Suprapubic skin (tissue), 4 donors: ENCODE measurements around the gene ZNF691. TPM values are rescaled to one million over a fixed set of nuclear protein-coding genes. Genes with fewer than 3 reads are reported as not detected.

Experiments
- DNase-seq, 2 donors: peaks; one replicate each; pipeline ENCODE4 v3.0.0-alpha.2; 2019; ENCODE audit warnings: low spot score in 2 of 2
- H3K27ac ChIP-seq: fragments of 200-600 bp; sonication (generic); one replicate; pipeline ENCODE4 v1.5.1; 2019
- H3K27me3 ChIP-seq: fragments of 200-600 bp; sonication (generic); one replicate; pipeline ENCODE4 v1.5.1; 2019
- H3K36me3 ChIP-seq: fragments of 200-600 bp; sonication (generic); one replicate; pipeline ENCODE4 v1.5.1; 2019
- H3K4me1 ChIP-seq: fragments of 200-600 bp; sonication (generic); one replicate; pipeline ENCODE4 v1.5.1; 2019
- H3K4me3 ChIP-seq: fragments of 200-600 bp; sonication (generic); one replicate; pipeline ENCODE4 v1.5.1; 2019; ENCODE audit warnings: mild to moderate bottlenecking
- H3K9me3 ChIP-seq: fragments of 200-600 bp; sonication (generic); one replicate; pipeline ENCODE4 v1.5.1; 2019
- CTCF ChIP-seq, 2 donors: fragments of 200-600 bp in 1 of 2; fragments of 450-650 bp in 1 of 2; sonication (generic) in 1 of 2; IDR thresholded peaks; one replicate each; pipeline ENCODE4 v1.5.1; 2016 to 2019; ENCODE audit warnings: antibody characterized with exemption in 2 of 2, mild to moderate bottlenecking in 1 of 2, moderate library complexity in 1 of 2
- EP300 ChIP-seq: sonication (generic); formaldehyde crosslinking; IDR thresholded peaks from one replicate; pipeline ENCODE4 v1.6.1; 2017; ENCODE audit warnings: antibody characterized with exemption
- POLR2A ChIP-seq, 2 donors: fragments of 450-650 bp; IDR thresholded peaks; one replicate each; pipeline ENCODE4 v1.6.1; 2017; ENCODE audit warnings: antibody characterized with exemption in 2 of 2, mild to moderate bottlenecking in 2 of 2, moderate library complexity in 2 of 2
- POLR2AphosphoS5 ChIP-seq, 3 donors: sonication (generic); formaldehyde crosslinking; IDR thresholded peaks; one replicate each; pipeline ENCODE4 v1.6.1; 2017; ENCODE audit warnings: antibody characterized with exemption in 3 of 3
- WGBS: methylation state at CpG from one replicate; pipeline ENCODE4 v1.1.5; 2018; 5-methylcytosine and 5-hydroxymethylcytosine counted together
- total RNA-seq, 4 donors: library from RNA; depleted of rRNA; stranded (reverse); fragments of >200 nt; gene quantifications; one replicate each; pipeline ENCODE4 v1.1.0, GENCODE V29; 2016

The ZNF691 gene
- 10 to 100 TPM in 3 of 4 donors, 1 to 10 TPM in 1; 6.5 to 15.4 (median 12.1) TPM for total RNA-seq

GRCh38 chr1:42846257-42847110 is at the start of gene ZNF691:
Gene ZNF691, plus strand, starts transcription at chr1:42846613. Its CDS starts 3,046 bp downstream, at chr1:42849659.
- Histone ChIP-seq H3K27me3 (no peaks in the 10 kb centered on the region), H3K9me3 (no peaks in the 10 kb centered on the region), H3K4me1 (peaks cover 15% of the 10 kb centered on the region), H3K36me3 (peaks cover 24% of the 10 kb centered on the region), H3K27ac (peak within 1 kb of the TSS; percentile 67), H3K4me3 (peak within 1 kb of the TSS; percentile 92)
- TF ChIP-seq POLR2AphosphoS5 (IDR thresholded peaks at IDR 0.05) = peak in 1 of 3 donors; percentile 38
- peak in 1 of 2 donors; percentile 48 for TF ChIP-seq CTCF (IDR thresholded peaks at IDR 0.05)
- TF ChIP-seq POLR2A (IDR thresholded peaks at IDR 0.05) = no peak
- peak; percentile 95 to 96 for DNase-seq
- 1% methylated on average over 25 of the region's 50 CpGs for WGBS

GRCh38 chr1:42797414-42797813 is 49.0 kb upstream of the ZNF691 start:
- DNase-seq = no peak
- no peaks in the 10 kb centered on the region for H3K4me1 ChIP-seq
- H3K27me3 ChIP-seq = no peaks in the 10 kb centered on the region
- 86% methylated on average over 3 of the region's 3 CpGs for WGBS
- H3K4me3 ChIP-seq = no peak overlapping the region
- no peak overlapping the region for H3K27ac ChIP-seq
- H3K9me3 ChIP-seq = no peaks in the 10 kb centered on the region
- no peaks in the 10 kb centered on the region for H3K36me3 ChIP-seq
- TF ChIP-seq CTCF (IDR thresholded peaks at IDR 0.05) (no peak), POLR2A (IDR thresholded peaks at IDR 0.05) (no peak), EP300 (no peak), POLR2AphosphoS5 (IDR thresholded peaks at IDR 0.05) (no peak)

GRCh38 chr1:42797979-42798378 is 48.4 kb upstream of the ZNF691 start:
- H3K4me3 ChIP-seq = no peak overlapping the region
- H3K27me3 ChIP-seq = no peaks in the 10 kb centered on the region
- no peaks in the 10 kb centered on the region for H3K9me3 ChIP-seq
- WGBS = 76% methylated on average over 5 of the region's 5 CpGs
- TF ChIP-seq POLR2AphosphoS5 (IDR thresholded peaks at IDR 0.05) (no peak), POLR2A (IDR thresholded peaks at IDR 0.05) (no peak), EP300 (no peak), CTCF (IDR thresholded peaks at IDR 0.05) (no peak)
- no peak overlapping the region for H3K27ac ChIP-seq
- H3K4me1 ChIP-seq = no peaks in the 10 kb centered on the region
- no peak for DNase-seq
- H3K36me3 ChIP-seq = no peaks in the 10 kb centered on the region

GRCh38 chr1:42801832-42802473 is 44.5 kb upstream of the ZNF691 start:
- peak overlapping the region; percentile 51 for H3K27ac ChIP-seq
- DNase-seq = no peak
- no peaks in the 10 kb centered on the region for H3K4me1 ChIP-seq
- no peaks in the 10 kb centered on the region for H3K9me3 ChIP-seq
- H3K27me3 ChIP-seq = no peaks in the 10 kb centered on the region
- no peak for TF ChIP-seq EP300
- no peak for TF ChIP-seq POLR2AphosphoS5 (IDR thresholded peaks at IDR 0.05)
- no peak for TF ChIP-seq CTCF (IDR thresholded peaks at IDR 0.05)
- no peak for TF ChIP-seq POLR2A (IDR thresholded peaks at IDR 0.05)
- H3K36me3 ChIP-seq = peaks cover 9% of the 10 kb centered on the region
- 49% methylated on average over 8 of the region's 8 CpGs for WGBS
- H3K4me3 ChIP-seq = no peak overlapping the region

GRCh38 chr1:42806171-42806570 is 40.2 kb upstream of the ZNF691 start:
- Histone ChIP-seq H3K4me3 (no peak overlapping the region), H3K36me3 (peaks cover 12% of the 10 kb centered on the region), H3K4me1 (no peaks in the 10 kb centered on the region), H3K27ac (no peak overlapping the region), H3K27me3 (no peaks in the 10 kb centered on the region), H3K9me3 (no peaks in the 10 kb centered on the region)
- no peak for DNase-seq
- TF ChIP-seq EP300 = no peak
- no peak for TF ChIP-seq POLR2AphosphoS5 (IDR thresholded peaks at IDR 0.05)
- TF ChIP-seq POLR2A (IDR thresholded peaks at IDR 0.05) = no peak
- no peak for TF ChIP-seq CTCF (IDR thresholded peaks at IDR 0.05)
